ENCODE results near the gene HK1.

GRCh38 chr10:69377933-69378332 is 99.6 kb downstream of the HK1 start:
- TF ChIP-seq CTCF (IDR thresholded peaks at IDR 0.05) (no peak), POLR2A (IDR thresholded peaks at IDR 0.05) (no peak)
